NT2/D1 (cell line): ENCODE measurements around the gene TMCO5A.

Experiments
- SUZ12 ChIP-seq: IDR thresholded peaks from 2 replicates; pipeline ENCODE4 v1.6.1; 2011; ENCODE audit not compliant: insufficient read length, insufficient read depth; ENCODE audit errors: extremely low read depth
- YY1 ChIP-seq: IDR thresholded peaks from 2 replicates; pipeline ENCODE4 v1.6.1; 2011; ENCODE audit not compliant: insufficient read length, insufficient read depth
- ZNF274 ChIP-seq: IDR thresholded peaks from 2 replicates; pipeline ENCODE4 v1.6.1; 2011; ENCODE audit warnings: mild to moderate bottlenecking, low read depth, low read length

DNA sequence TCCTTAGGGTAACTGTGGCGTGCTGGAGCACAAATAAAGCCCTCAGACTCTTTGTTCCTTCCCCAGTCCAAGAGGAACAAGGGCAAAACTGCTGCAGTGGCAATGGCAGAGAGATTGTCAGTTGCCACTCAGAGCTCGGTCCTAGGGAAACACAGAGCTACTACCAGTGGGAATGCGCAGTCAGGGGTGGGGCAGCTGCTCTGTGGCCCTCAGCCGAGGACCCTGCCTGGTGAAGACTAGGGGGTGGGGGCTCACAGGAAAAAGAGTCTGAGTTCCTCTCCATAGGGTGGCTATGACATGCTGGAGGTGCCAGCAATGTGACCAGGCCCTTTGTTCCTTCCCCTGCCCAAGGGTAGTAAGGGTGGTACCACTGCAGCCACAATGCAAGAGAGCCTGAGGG lies 43.8 kb downstream of the TMCO5A start:
- TF ChIP-seq ZNF274 = no peak
- no peak for TF ChIP-seq SUZ12
- no peak for TF ChIP-seq YY1
